CD4-positive, CD25-positive, alpha-beta regulatory T cell (primary cell): ENCODE measurements around the gene THTPA. TPM values are rescaled to one million over a fixed set of nuclear protein-coding genes. Genes with fewer than 3 reads are reported as not detected.

Experiments
- ATAC-seq, 2 donors: fragments of 150-1000 bp; cut with Tn5 transposase; one replicate each; pipeline ENCODE4 v1.10.0; 2021; ENCODE audit warnings: low read depth in 2 of 2, moderate number of reproducible peaks in 2 of 2, moderate library complexity in 1 of 2
- DNase-seq, 3 donors: peaks; one replicate each; pipeline versions ENCODE4 v3.0.0 to v3.0.0-alpha.2; 2012 to 2022; ENCODE audit warnings: mixed read lengths in 1 of 3
- H3K27ac ChIP-seq: one replicate; pipeline ENCODE4 v1.7.0; 2013; ENCODE audit warnings: mild to moderate bottlenecking, low read length; ENCODE audit not compliant: insufficient read depth, poor library complexity, severe bottlenecking
- H3K27me3 ChIP-seq: one replicate; pipeline ENCODE4 v1.7.0; 2013; ENCODE audit warnings: low read length; ENCODE audit not compliant: control insufficient read depth, insufficient read depth
- H3K36me3 ChIP-seq: one replicate; pipeline ENCODE4 v1.7.0; 2013; ENCODE audit warnings: mild to moderate bottlenecking, low read length, moderate library complexity; ENCODE audit not compliant: control insufficient read depth, insufficient read depth
- H3K4me1 ChIP-seq: 2 replicates; pipeline ENCODE4 v1.7.0; 2013; ENCODE audit warnings: mild to moderate bottlenecking, low read length; ENCODE audit not compliant: insufficient read depth, control insufficient read depth, poor library complexity, severe bottlenecking
- H3K4me3 ChIP-seq: one replicate; pipeline ENCODE4 v1.7.0; 2013; ENCODE audit warnings: low read depth, mild to moderate bottlenecking, low read length, moderate library complexity
- H3K9me3 ChIP-seq, 2 experiments: 1 replicate in 1 of 2; 2 replicates in 1 of 2; pipeline ENCODE4 v1.7.0; 2013; ENCODE audit warnings: low read length in 2 of 2, mild to moderate bottlenecking in 1 of 2, moderate library complexity in 1 of 2; ENCODE audit not compliant: control insufficient read depth in 2 of 2
- H3K27ac Mint-ChIP-seq, 3 donors: one replicate each; pipeline ENCODE4 v1.8.0; 2020 to 2022; ENCODE audit warnings: mild to moderate bottlenecking in 3 of 3, mixed read lengths in 3 of 3, moderate library complexity in 2 of 3
- H3K27me3 Mint-ChIP-seq: one replicate; pipeline ENCODE4 v1.8.0; 2022; ENCODE audit warnings: mild to moderate bottlenecking, mixed read lengths
- H3K36me3 Mint-ChIP-seq: one replicate; pipeline ENCODE4 v1.8.0; 2020; ENCODE audit warnings: mixed read lengths
- H3K4me1 Mint-ChIP-seq, 4 donors: one replicate each; pipeline ENCODE4 v1.8.0; 2020 to 2022; ENCODE audit warnings: mixed read lengths in 4 of 4, mild to moderate bottlenecking in 1 of 4
- H3K4me3 Mint-ChIP-seq, 4 donors: one replicate each; pipeline ENCODE4 v1.8.0; 2020 to 2022; ENCODE audit warnings: mild to moderate bottlenecking in 4 of 4, mixed read lengths in 4 of 4, moderate library complexity in 3 of 4
- H3K9me3 Mint-ChIP-seq, 7 donors: one replicate each; pipeline ENCODE4 v1.8.0; 2020 to 2022; ENCODE audit warnings: mixed read lengths in 7 of 7, mild to moderate bottlenecking in 3 of 7, moderate library complexity in 2 of 7
- polyA plus RNA-seq, 4 donors: library from polyadenylated mRNA; unstranded; fragments of 300-500 nt; fragmentation: Illumina TruSeq; gene quantifications; one replicate each; pipeline ENCODE4 v1.2.3, GENCODE V29; 2021
- total RNA-seq: library from RNA; stranded (reverse); gene quantifications from one replicate; pipeline ENCODE4 v1.2.3, GENCODE V29; 2022

THTPA gene
- total and polyA plus RNA-seq, 5 donors from 2014 or later: 7.5 to 14.6 (median 11.0) TPM

DNA sequence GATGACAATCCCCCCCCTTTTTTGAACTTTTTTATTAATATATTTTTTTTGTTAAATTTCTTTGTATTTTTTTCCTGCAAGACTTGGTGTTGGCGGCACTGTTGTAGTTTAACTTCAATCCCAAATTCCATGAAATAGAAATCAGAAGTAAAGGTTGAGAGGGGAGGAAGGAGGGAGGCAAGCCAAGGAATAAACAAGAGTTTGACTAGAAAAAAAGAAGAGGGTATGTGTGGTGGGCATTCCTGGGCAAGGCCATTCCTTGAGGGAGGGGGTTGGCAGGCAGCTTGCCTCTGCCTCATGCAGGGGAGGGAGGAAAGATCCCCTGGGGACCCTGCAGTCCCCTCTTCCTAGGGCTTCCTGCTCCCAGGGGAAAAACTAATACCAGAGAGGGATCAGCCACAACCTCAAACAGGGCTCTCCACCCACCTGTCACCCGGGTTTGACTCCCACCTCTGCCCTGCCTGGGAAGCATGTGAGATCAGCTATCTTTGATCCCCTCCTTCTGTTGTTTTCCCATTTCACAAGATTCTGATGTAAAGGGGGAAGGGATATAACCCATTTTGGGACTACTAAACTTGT, 12.0 kb downstream of the THTPA start:
- peaks cover 12% of the 10 kb centered on the region for H3K27me3 Mint-ChIP-seq
- H3K9me3 Mint-ChIP-seq: peaks cover 0 to 2% (median 0%) of the 10 kb centered on the region in 7 donors
- H3K27ac Mint-ChIP-seq: peak overlapping the region; percentile 93 to 99 (median 98)
- peak overlapping the region; percentile 81 for H3K27ac ChIP-seq
- peak overlapping the region; percentile 77 for H3K4me3 ChIP-seq
- ATAC-seq: no peak
- H3K4me1 ChIP-seq: peaks cover 24% of the 10 kb centered on the region
- H3K9me3 ChIP-seq: no peaks in the 10 kb centered on the region
- H3K36me3 Mint-ChIP-seq: peaks cover 16% of the 10 kb centered on the region
- no peaks in the 10 kb centered on the region for H3K27me3 ChIP-seq
- peaks cover 28% of the 10 kb centered on the region for H3K36me3 ChIP-seq
- no peak for DNase-seq
- peak overlapping the region; percentile 96 to 100 (median 100) for H3K4me3 Mint-ChIP-seq
- peaks cover 0 to 58% (median 22%) of the 10 kb centered on the region in 4 donors for H3K4me1 Mint-ChIP-seq

GRCh38 chr14:23568600-23569331, 12.7 kb downstream of the THTPA start:
- peaks cover 15% of the 10 kb centered on the region for H3K27me3 Mint-ChIP-seq
- Histone ChIP-seq H3K27ac (no peak overlapping the region), H3K36me3 (peaks cover 22% of the 10 kb centered on the region), H3K9me3 (no peaks in the 10 kb centered on the region), H3K4me1 (peaks cover 24% of the 10 kb centered on the region), H3K4me3 (no peak overlapping the region), H3K27me3 (no peaks in the 10 kb centered on the region)
- peaks cover 0 to 2% (median 0%) of the 10 kb centered on the region in 7 donors for H3K9me3 Mint-ChIP-seq
- H3K4me1 Mint-ChIP-seq: peaks cover 0 to 55% (median 21%) of the 10 kb centered on the region in 4 donors
- ATAC-seq (no peak), DNase-seq (no peak)
- H3K36me3 Mint-ChIP-seq: peaks cover 13% of the 10 kb centered on the region
- H3K27ac Mint-ChIP-seq: peak overlapping the region; percentile 3 to 99 (median 93)
- peak overlapping the region; percentile 96 to 100 (median 100) for H3K4me3 Mint-ChIP-seq

GRCh38 chr14:23569443-23570151, 13.5 kb downstream of the THTPA start:
- Mint-ChIP-seq H3K27ac (no peak overlapping the region), H3K9me3 (peaks cover 0 to 1% (median 0%) of the 10 kb centered on the region in 7 donors), H3K36me3 (peaks cover 4% of the 10 kb centered on the region), H3K4me1 (peaks cover 0 to 47% (median 20%) of the 10 kb centered on the region in 4 donors), H3K4me3 (peak overlapping the region in 1 of 4 donors; percentile 96), H3K27me3 (peaks cover 23% of the 10 kb centered on the region)
- Histone ChIP-seq H3K27me3 (no peaks in the 10 kb centered on the region), H3K27ac (no peak overlapping the region), H3K9me3 (no peaks in the 10 kb centered on the region), H3K4me1 (peaks cover 24% of the 10 kb centered on the region), H3K36me3 (peaks cover 15% of the 10 kb centered on the region), H3K4me3 (no peak overlapping the region)
- peak in 1 of 3 donors; percentile 54 for DNase-seq
- ATAC-seq: no peak

DNA sequence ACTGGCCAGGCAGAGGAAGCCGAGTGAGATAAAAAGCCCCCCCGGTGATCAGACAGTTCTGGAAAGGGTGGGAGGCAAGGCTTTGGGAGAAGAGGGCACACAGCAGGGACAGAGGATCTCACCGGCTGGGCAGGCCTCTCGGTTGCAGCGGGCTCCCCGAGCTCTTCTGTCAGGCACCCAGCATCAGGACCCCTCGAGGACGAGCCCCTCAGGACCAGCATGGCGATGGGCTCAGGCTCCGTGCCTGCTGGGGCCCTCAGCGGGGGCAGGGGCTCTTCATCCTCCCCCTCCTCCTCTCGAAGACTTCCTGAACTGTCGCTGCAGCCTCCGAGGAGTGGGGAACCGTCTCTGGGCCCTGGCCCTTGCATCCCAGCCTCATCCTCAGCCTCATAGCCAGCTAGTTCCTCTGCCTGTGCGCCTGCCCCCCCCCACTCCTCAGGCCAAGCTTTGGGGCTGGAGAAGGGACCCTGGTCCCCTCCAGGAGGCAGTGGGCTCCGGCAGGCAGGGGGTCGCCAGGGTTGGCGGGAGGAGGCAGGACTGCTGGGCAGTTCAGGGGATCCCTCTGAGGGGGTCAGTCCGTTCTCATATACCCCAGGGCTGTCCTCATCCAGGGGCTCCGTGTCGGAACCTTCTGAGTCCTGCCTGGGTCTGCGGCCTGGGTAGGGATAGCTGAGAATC, 14.9 kb downstream of the THTPA start:
- Mint-ChIP-seq H3K27me3 (peaks cover 28% of the 10 kb centered on the region), H3K36me3 (no peaks in the 10 kb centered on the region), H3K4me1 (peaks cover 0 to 33% (median 18%) of the 10 kb centered on the region in 4 donors), H3K27ac (no peak overlapping the region), H3K4me3 (no peak overlapping the region), H3K9me3 (peaks cover 0 to 1% (median 0%) of the 10 kb centered on the region in 7 donors)
- no peaks in the 10 kb centered on the region for H3K9me3 ChIP-seq
- no peak for DNase-seq
- H3K4me1 ChIP-seq: peaks cover 23% of the 10 kb centered on the region
- H3K27ac ChIP-seq: no peak overlapping the region
- peaks cover 3% of the 10 kb centered on the region for H3K27me3 ChIP-seq
- ATAC-seq: no peak
- no peak overlapping the region for H3K4me3 ChIP-seq
- H3K36me3 ChIP-seq: peaks cover 2% of the 10 kb centered on the region

DNA sequence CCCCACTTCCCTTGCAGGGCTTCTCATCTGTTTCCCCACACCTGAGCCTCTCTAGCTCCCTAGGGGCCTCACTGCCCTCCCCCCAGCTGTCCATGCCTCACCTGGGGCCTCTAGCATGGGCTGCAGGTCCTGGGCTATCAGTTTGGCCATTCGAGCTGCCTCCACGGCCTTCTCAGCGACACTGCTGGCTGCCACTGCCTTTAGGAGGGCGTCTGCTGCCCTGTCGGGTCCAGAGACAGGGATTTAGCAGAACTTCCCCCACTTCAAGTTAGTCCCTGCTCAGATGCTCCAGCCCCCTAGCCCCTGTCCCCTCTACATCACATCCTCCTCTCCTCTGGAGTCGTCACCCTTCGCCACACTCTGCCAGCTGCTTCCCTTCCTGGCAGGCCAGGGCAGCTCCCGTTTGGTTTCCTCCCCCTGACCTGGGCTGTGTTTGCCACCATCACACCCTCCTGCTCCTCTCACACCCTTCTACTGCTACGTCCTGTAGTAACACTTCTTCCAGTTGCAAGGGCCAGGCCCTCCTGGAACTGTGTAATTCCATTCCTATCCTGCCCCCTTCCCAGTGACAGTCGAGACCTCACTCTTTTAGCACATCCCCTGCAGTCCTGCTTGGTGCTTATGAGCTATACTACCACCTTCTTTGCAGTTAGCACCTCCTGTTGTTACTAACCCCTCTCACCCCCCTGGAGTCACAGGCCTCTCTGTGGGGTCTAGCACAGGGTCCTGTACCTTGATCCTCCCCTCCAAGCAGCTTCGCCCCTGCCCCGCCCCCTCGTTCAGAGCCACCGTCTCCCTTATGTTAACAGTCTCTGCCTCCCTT, 15.8 kb downstream of the THTPA start:
- no peaks in the 10 kb centered on the region for H3K9me3 ChIP-seq
- no peaks in the 10 kb centered on the region for H3K36me3 ChIP-seq
- Mint-ChIP-seq H3K36me3 (no peaks in the 10 kb centered on the region), H3K4me1 (peaks cover 0 to 31% (median 14%) of the 10 kb centered on the region in 4 donors), H3K9me3 (peaks cover 0 to 1% (median 0%) of the 10 kb centered on the region in 7 donors), H3K27me3 (peaks cover 31% of the 10 kb centered on the region), H3K4me3 (peak overlapping the region in 2 of 4 donors; percentile 40 to 53), H3K27ac (peak overlapping the region in 2 of 3 donors; percentile 28 to 63)
- no peak overlapping the region for H3K27ac ChIP-seq
- peaks cover 25% of the 10 kb centered on the region for H3K4me1 ChIP-seq
- DNase-seq (no peak), ATAC-seq (no peak)
- H3K4me3 ChIP-seq: no peak overlapping the region
- peaks cover 3% of the 10 kb centered on the region for H3K27me3 ChIP-seq

DNA sequence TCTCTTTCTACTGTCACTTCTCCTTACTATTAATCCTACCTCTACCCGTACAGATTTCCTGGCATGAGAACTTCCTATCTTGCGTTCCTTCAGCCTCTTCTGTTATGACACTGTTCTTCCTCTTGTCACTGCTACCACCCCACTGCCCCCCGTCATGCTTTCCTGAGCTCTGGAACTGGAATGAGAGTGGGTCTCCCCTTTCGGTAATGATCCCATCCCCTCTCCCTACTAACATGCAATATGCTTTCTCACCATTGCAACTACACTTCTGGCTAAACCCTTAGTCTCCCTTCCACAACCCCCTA, 16.4 kb downstream of the THTPA start:
- H3K36me3 ChIP-seq: no peaks in the 10 kb centered on the region
- Mint-ChIP-seq H3K36me3 (no peaks in the 10 kb centered on the region), H3K4me3 (peak overlapping the region in 1 of 4 donors; percentile 53), H3K4me1 (peaks cover 0 to 29% (median 12%) of the 10 kb centered on the region in 4 donors), H3K27me3 (peaks cover 35% of the 10 kb centered on the region), H3K27ac (peak overlapping the region in 1 of 3 donors; percentile 28), H3K9me3 (peaks cover 0 to 1% (median 0%) of the 10 kb centered on the region in 7 donors)
- H3K4me3 ChIP-seq: no peak overlapping the region
- H3K4me1 ChIP-seq: peaks cover 25% of the 10 kb centered on the region
- DNase-seq: no peak
- no peak for ATAC-seq
- H3K27ac ChIP-seq: no peak overlapping the region
- no peaks in the 10 kb centered on the region for H3K9me3 ChIP-seq
- peaks cover 3% of the 10 kb centered on the region for H3K27me3 ChIP-seq

DNA sequence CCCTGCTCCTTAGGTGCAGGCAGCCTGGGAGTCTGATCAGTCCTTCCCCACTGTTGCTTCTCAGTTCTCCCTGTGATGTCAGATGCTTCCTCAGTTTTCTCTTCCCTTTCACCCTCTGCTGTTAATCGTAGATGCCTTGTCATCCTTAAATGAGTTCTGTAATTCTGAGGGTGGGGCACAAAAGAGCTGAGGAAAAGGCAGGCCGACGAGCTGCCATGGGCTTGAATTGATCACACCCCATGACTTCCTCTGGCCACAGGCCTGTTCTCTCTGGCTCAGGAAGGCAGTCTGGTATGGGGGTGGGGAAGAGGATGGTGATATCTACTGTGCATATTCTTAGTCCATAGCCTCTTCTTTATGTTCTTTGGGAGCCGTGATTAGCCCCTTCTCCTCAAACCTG, 16.8 kb downstream of the THTPA start:
- H3K4me3 ChIP-seq: no peak overlapping the region
- H3K27ac ChIP-seq: no peak overlapping the region
- peaks cover 3% of the 10 kb centered on the region for H3K27me3 ChIP-seq
- peaks cover 38% of the 10 kb centered on the region for H3K27me3 Mint-ChIP-seq
- DNase-seq (no peak), ATAC-seq (no peak)
- H3K36me3 Mint-ChIP-seq: no peaks in the 10 kb centered on the region
- H3K4me1 ChIP-seq: peaks cover 25% of the 10 kb centered on the region
- no peaks in the 10 kb centered on the region for H3K9me3 ChIP-seq
- H3K27ac Mint-ChIP-seq: no peak overlapping the region
- no peak overlapping the region for H3K4me3 Mint-ChIP-seq
- no peaks in the 10 kb centered on the region for H3K36me3 ChIP-seq
- H3K9me3 Mint-ChIP-seq: no peaks in the 10 kb centered on the region
- peaks cover 0 to 27% (median 11%) of the 10 kb centered on the region in 4 donors for H3K4me1 Mint-ChIP-seq
